Muscle layer of colon (tissue), 2 donors: ENCODE data around the gene SEMA3A.

Experiments used
- H3K27ac ChIP-seq: one replicate; pipeline ENCODE4 v1.7.0; 2013; ENCODE audit warnings: low read depth, mild to moderate bottlenecking, low read length, moderate library complexity
- H3K27me3 ChIP-seq, 2 donors: one replicate each; pipeline ENCODE4 v1.7.0; 2013; ENCODE audit warnings: low read length in 2 of 2, mild to moderate bottlenecking in 2 of 2; ENCODE audit not compliant: insufficient read depth in 2 of 2, control insufficient read depth in 1 of 2
- H3K36me3 ChIP-seq: one replicate; pipeline ENCODE4 v1.7.0; 2013; ENCODE audit warnings: mild to moderate bottlenecking, low read length; ENCODE audit not compliant: insufficient read depth
- H3K4me1 ChIP-seq: one replicate; pipeline ENCODE4 v1.7.0; 2013; ENCODE audit warnings: mild to moderate bottlenecking, low read length; ENCODE audit not compliant: insufficient read depth
- H3K4me3 ChIP-seq, 2 donors: one replicate each; pipeline ENCODE4 v1.7.0; 2013; ENCODE audit warnings: low read length in 2 of 2, low read depth in 1 of 2, mild to moderate bottlenecking in 1 of 2, moderate library complexity in 1 of 2
- H3K9ac ChIP-seq: one replicate; pipeline ENCODE4 v1.7.0; 2013; ENCODE audit warnings: low read length
- H3K9me3 ChIP-seq: one replicate; pipeline ENCODE4 v1.7.0; 2013; ENCODE audit warnings: mild to moderate bottlenecking, low read length
- donor health status: abdominal sarcoma.
- donor health status: Adenocarcinoma of cecum.

The SEMA3A gene

GRCh38 chr7:84106291-84106690, 88.3 kb downstream of the SEMA3A start:
- no peak overlapping the region for H3K27ac ChIP-seq
- no peak overlapping the region for H3K9ac ChIP-seq
- H3K27me3 ChIP-seq = no peaks in the 10 kb centered on the region
- H3K4me1 ChIP-seq = peaks cover 12% of the 10 kb centered on the region
- no peaks in the 10 kb centered on the region for H3K36me3 ChIP-seq
- H3K4me3 ChIP-seq = no peak overlapping the region
- H3K9me3 ChIP-seq = no peaks in the 10 kb centered on the region

- H3K4me3 ChIP-seq = no peak overlapping the region
- H3K9me3 ChIP-seq = no peaks in the 10 kb centered on the region
- H3K27me3 ChIP-seq = no peaks in the 10 kb centered on the region
- peaks cover 12% of the 10 kb centered on the region for H3K4me1 ChIP-seq
- no peak overlapping the region for H3K9ac ChIP-seq
- H3K36me3 ChIP-seq = no peaks in the 10 kb centered on the region
- H3K27ac ChIP-seq = no peak overlapping the region
Observed at GRCh38 chr7:84105586-84105985, 89.0 kb downstream of the SEMA3A start.

- Histone ChIP-seq H3K4me3 (no peak overlapping the region), H3K4me1 (peaks cover 12% of the 10 kb centered on the region), H3K27me3 (no peaks in the 10 kb centered on the region), H3K9ac (no peak overlapping the region), H3K27ac (no peak overlapping the region), H3K36me3 (no peaks in the 10 kb centered on the region), H3K9me3 (no peaks in the 10 kb centered on the region)
Observed at GRCh38 chr7:84104826-84105225, 89.8 kb downstream of the SEMA3A start.

- H3K27me3 ChIP-seq = no peaks in the 10 kb centered on the region
- no peak overlapping the region for H3K27ac ChIP-seq
- no peaks in the 10 kb centered on the region for H3K36me3 ChIP-seq
- no peaks in the 10 kb centered on the region for H3K9me3 ChIP-seq
- H3K4me3 ChIP-seq = no peak overlapping the region
- H3K9ac ChIP-seq = no peak overlapping the region
- H3K4me1 ChIP-seq = peaks cover 6% of the 10 kb centered on the region
Observed at GRCh38 chr7:84102213-84102612, 92.4 kb downstream of the SEMA3A start.

GRCh38 chr7:84100866-84101265, 93.7 kb downstream of the SEMA3A start:
- Histone ChIP-seq H3K4me1 (peaks cover 3% of the 10 kb centered on the region), H3K9ac (no peak overlapping the region), H3K9me3 (no peaks in the 10 kb centered on the region), H3K27ac (no peak overlapping the region), H3K4me3 (no peak overlapping the region), H3K27me3 (no peaks in the 10 kb centered on the region), H3K36me3 (no peaks in the 10 kb centered on the region)

GRCh38 chr7:84095971-84096370, 98.6 kb downstream of the SEMA3A start:
- H3K27me3 ChIP-seq = no peaks in the 10 kb centered on the region
- H3K27ac ChIP-seq = no peak overlapping the region
- H3K4me3 ChIP-seq = no peak overlapping the region
- H3K9ac ChIP-seq = no peak overlapping the region
- H3K4me1 ChIP-seq = peaks cover 4% of the 10 kb centered on the region
- no peaks in the 10 kb centered on the region for H3K36me3 ChIP-seq
- H3K9me3 ChIP-seq = no peaks in the 10 kb centered on the region

GRCh38 chr7:84092207-84092606, 102.4 kb downstream of the SEMA3A start:
- Histone ChIP-seq H3K27me3 (no peaks in the 10 kb centered on the region), H3K9me3 (no peaks in the 10 kb centered on the region), H3K27ac (no peak overlapping the region), H3K4me1 (peaks cover 4% of the 10 kb centered on the region), H3K9ac (no peak overlapping the region), H3K36me3 (no peaks in the 10 kb centered on the region), H3K4me3 (no peak overlapping the region)

- no peak overlapping the region for H3K27ac ChIP-seq
- H3K9ac ChIP-seq = no peak overlapping the region
- H3K4me3 ChIP-seq = no peak overlapping the region
- no peaks in the 10 kb centered on the region for H3K9me3 ChIP-seq
- H3K27me3 ChIP-seq = no peaks in the 10 kb centered on the region
- H3K4me1 ChIP-seq = peaks cover 4% of the 10 kb centered on the region
- no peaks in the 10 kb centered on the region for H3K36me3 ChIP-seq
Observed at GRCh38 chr7:84091318-84091717, 103.3 kb downstream of the SEMA3A start.

- H3K9ac ChIP-seq = no peak overlapping the region
- H3K27me3 ChIP-seq = no peaks in the 10 kb centered on the region
- peaks cover 9% of the 10 kb centered on the region for H3K4me1 ChIP-seq
- H3K36me3 ChIP-seq = no peaks in the 10 kb centered on the region
- H3K9me3 ChIP-seq = no peaks in the 10 kb centered on the region
- no peak overlapping the region for H3K27ac ChIP-seq
- no peak overlapping the region for H3K4me3 ChIP-seq
Observed at GRCh38 chr7:84088802-84089201, 105.8 kb downstream of the SEMA3A start.

GRCh38 chr7:84085998-84086397, 108.6 kb downstream of the SEMA3A start:
- no peaks in the 10 kb centered on the region for H3K9me3 ChIP-seq
- H3K27me3 ChIP-seq = no peaks in the 10 kb centered on the region
- H3K4me1 ChIP-seq = peaks cover 4% of the 10 kb centered on the region
- no peak overlapping the region for H3K4me3 ChIP-seq
- H3K27ac ChIP-seq = peak overlapping the region; percentile 56
- H3K36me3 ChIP-seq = no peaks in the 10 kb centered on the region
- H3K9ac ChIP-seq = no peak overlapping the region

GRCh38 chr7:84085147-84085546, 109.4 kb downstream of the SEMA3A start:
- no peaks in the 10 kb centered on the region for H3K27me3 ChIP-seq
- peaks cover 4% of the 10 kb centered on the region for H3K4me1 ChIP-seq
- no peak overlapping the region for H3K4me3 ChIP-seq
- no peak overlapping the region for H3K9ac ChIP-seq
- H3K36me3 ChIP-seq = no peaks in the 10 kb centered on the region
- H3K9me3 ChIP-seq = no peaks in the 10 kb centered on the region
- H3K27ac ChIP-seq = no peak overlapping the region

- no peak overlapping the region for H3K27ac ChIP-seq
- H3K9ac ChIP-seq = no peak overlapping the region
- H3K9me3 ChIP-seq = no peaks in the 10 kb centered on the region
- H3K4me1 ChIP-seq = peaks cover 4% of the 10 kb centered on the region
- H3K36me3 ChIP-seq = no peaks in the 10 kb centered on the region
- H3K4me3 ChIP-seq = no peak overlapping the region
- no peaks in the 10 kb centered on the region for H3K27me3 ChIP-seq
Observed at GRCh38 chr7:84083846-84084245, 110.7 kb downstream of the SEMA3A start.
